SK-N-MC (cell line): ENCODE measurements around the gene APBA1.

Source experiments
- EZH2 ChIP-seq: fragments of 200-600 bp; sonication (generic); IDR thresholded peaks from one replicate; pipeline ENCODE4 v1.6.1; 2017; ENCODE audit warnings: antibody characterized with exemption
- FOXP2 ChIP-seq: optimal IDR thresholded peaks from 2 replicates; pipeline ENCODE3; 2011; ENCODE audit warnings: mild to moderate bottlenecking, moderate library complexity; ENCODE audit not compliant: insufficient read depth; ENCODE audit errors: extremely low read length, control extremely low read depth
- POLR2AphosphoS5 ChIP-seq: IDR thresholded peaks from 2 replicates; pipeline ENCODE4 v1.6.1; 2012; ENCODE audit warnings: mild to moderate bottlenecking, low read depth, low read length, borderline replicate concordance

DNA sequence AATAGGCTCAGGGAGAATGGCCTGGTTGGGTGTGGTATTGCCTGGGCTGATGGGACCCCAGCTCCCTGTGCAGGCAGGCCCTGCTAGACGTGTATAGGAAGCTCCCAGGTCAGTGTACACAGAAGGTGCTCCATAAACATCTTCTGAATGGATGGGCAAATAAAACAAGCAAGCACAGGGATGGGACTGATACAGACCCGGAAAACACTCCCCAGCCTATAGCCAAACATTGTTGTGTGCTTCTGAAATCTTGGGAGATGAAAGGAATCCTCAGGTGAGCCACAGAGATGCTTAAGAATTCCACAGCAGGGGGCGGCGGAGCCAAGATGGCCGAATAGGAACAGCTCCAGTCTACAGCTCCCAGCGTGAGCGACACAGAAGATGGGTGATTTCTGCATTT, 195.4 kb downstream of the APBA1 start:
- no peak for TF ChIP-seq POLR2AphosphoS5
- no peak for TF ChIP-seq EZH2
- TF ChIP-seq FOXP2: no peak
